GM18526 (cell line): Measurements from ENCODE around the gene CCDC126.
A peak's percentile ranks its signal among the peaks of the same experiment; 100 is the strongest.

Source experiments
- POLR2A ChIP-seq: IDR thresholded peaks from 3 replicates; pipeline ENCODE4 v1.6.1; 2011; ENCODE audit not compliant: insufficient read length; ENCODE audit errors: extremely low read depth

CCDC126 gene, protein sequence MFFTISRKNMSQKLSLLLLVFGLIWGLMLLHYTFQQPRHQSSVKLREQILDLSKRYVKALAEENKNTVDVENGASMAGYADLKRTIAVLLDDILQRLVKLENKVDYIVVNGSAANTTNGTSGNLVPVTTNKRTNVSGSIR

DNA sequence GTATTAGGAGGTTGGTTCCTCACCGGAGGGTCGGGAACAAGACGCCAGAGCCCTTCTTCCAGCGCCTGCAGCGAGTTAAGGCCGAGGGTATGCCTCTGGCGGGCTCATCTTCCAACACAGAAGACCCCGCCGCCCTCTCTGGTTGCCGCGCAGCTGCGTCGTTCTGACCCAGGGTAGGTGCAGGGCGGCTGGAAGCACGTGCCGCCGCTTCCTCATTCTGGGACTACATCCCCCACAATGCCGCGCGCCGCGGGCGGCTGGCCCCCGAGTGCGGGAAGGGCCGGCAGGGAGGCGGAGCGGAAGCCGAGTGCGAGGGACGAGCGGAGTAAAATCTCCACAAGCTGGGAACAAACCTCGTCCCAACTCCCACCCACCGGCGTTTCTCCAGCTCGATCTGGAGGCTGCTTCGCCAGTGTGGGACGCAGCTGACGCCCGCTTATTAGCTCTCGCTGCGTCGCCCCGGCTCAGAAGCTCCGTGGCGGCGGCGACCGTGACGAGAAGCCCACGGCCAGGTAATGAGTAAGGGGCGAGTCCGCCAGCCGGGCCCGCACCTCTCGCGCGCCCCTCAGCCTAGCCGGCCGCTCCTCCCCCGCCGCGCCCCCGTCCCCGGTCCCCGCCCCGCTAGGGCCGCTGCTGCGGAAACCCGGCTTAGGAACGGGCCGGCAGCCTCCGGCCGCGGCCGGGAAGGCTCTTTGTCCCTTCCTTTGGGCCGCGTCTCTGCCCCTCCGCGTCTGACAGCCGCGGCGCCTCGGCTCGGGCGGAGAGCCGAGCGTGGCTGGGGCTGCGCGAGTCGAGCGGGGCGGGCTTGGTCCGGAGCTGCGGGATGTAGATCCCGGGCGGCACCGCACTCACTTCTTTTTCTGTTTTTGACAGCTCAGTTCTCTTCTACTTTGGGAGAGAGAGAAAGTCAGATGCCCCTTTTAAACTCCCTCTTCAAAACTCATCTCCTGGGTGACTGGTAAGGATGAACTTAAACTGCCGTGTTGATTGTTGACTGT lies at the start of gene CCDC126:
CCDC126 (plus strand) TSS at position 289 of the 998 bp plus-strand sequence. CDS start 13,934 bp downstream, outside the sequence.
- peak; percentile 49 for TF ChIP-seq POLR2A

DNA sequence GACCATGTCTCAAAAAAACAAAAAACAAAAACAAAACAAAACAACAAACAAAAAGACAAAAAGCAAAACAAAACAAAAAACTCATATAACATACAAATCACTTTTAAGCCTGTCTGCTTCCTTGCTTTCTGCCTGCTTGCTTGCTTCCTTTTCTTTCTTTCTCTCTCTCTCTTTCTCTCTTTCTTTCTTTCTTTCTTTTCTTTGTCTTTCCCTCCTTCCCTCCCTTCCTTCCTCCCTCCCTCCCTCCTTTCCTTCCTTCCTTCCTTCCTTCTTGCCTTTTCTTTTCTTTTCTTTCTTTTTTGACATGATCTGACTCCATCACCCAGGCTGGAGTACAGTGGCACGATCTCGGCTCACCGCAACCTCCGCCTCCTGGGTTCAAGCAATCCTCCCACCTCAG lies 49.5 kb upstream of the CCDC126 start:
- TF ChIP-seq POLR2A = no peak

DNA sequence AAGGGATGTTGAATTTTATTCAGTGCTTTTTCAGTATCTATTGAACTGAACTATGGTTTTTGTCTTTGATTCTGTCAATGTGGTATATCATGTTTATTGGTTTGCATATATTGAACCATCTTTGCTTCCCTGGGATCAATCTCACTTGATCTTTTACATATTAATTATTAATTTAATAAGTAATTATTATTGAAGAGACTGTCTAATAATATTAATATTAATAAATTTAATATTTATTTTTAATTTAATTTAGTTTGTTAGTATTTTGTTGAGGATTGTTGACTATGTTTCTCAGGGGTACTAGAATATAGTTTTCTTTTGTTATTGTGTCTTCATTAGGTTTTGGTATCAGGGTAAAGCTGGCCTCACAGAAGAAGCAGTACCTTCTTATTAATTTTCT lies 38.9 kb upstream of the CCDC126 start:
- no peak for TF ChIP-seq POLR2A

DNA sequence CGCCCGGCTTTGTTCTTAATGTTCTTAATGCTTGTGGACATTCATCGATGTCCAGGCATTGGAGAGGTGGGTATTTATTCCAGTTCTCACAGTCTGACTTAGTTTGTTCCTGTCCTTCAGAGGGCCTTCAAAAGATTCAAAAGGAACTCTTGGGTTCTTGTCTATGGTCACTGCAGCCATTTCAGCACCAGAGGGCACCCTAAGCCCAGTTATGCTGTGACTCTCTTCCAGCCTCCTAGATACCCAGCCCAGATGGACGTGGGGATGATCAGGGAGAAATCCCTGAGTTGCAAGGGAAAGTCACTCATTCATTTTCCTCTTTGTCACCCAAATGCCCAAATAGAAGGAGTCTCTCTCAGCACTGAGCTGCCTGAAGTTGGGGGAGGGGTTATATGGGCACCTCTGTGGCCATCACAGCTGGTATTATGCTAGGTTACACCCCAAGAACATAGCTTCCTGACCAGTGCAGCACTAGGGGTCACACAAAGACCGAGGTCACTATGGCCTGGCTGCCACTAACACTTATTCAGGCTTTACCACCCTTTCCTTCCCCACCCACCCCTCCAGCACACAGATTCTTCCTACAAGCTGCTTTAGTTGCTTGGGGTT lies 26.5 kb upstream of the CCDC126 start:
- TF ChIP-seq POLR2A = no peak

DNA sequence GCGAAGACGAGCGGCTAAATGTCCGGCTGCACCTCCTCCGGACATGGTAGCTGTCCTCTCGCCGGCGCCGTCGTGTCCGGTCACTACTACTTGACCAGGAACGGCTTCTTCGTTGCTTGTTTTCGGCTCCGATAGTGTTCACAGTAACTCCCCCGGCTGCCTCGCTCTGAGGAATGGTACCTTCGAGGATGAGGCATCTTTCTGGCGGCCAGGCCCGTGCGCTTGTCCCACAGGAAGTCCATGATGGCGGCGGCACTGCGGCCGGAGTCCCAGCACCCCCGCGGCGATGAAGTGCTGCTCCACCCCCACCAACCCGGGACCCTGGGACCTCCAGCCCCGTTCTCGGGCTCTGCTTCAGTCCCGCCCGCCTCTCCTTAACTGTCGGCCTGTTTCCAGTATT lies 11.0 kb upstream of the CCDC126 start:
- TF ChIP-seq POLR2A = no peak

DNA sequence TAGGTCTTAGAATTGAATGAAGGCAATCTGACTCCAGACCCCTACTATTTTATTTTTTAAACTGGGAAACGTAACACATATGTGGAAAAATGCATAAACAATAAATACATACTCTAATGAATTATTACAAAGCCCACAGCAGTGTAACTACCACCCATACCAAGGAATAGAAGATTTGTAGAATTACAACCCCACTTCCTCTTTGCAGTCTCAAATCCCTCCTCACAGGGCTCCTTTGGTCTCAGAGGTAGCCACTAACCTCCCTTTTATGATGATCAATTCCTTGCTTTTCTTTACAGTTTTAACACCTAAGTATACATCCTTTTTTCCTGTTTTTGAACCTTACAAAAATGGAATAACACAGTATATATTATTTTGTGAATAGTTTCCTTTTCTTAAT lies 6.7 kb upstream of the CCDC126 start:
- no peak for TF ChIP-seq POLR2A

DNA sequence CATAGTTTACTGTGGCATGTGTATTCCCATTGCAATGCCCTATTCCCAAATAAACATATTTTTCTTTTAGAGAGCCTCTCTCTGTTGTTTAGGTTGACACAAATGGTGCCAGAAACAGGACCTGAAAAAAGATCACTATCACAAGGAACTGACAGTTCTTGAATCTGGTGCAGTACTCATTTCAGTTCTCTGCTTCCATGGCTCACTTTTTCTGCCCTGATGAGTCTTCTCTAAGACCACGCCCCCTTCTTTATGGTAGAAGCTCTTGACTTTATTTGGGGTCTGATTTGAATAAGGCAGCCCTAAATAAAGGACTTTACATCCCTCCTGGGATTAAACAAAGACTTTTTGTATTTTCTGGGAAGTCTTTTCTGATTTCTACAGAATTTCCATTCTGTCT lies 3.5 kb upstream of the CCDC126 start:
- no peak for TF ChIP-seq POLR2A

DNA sequence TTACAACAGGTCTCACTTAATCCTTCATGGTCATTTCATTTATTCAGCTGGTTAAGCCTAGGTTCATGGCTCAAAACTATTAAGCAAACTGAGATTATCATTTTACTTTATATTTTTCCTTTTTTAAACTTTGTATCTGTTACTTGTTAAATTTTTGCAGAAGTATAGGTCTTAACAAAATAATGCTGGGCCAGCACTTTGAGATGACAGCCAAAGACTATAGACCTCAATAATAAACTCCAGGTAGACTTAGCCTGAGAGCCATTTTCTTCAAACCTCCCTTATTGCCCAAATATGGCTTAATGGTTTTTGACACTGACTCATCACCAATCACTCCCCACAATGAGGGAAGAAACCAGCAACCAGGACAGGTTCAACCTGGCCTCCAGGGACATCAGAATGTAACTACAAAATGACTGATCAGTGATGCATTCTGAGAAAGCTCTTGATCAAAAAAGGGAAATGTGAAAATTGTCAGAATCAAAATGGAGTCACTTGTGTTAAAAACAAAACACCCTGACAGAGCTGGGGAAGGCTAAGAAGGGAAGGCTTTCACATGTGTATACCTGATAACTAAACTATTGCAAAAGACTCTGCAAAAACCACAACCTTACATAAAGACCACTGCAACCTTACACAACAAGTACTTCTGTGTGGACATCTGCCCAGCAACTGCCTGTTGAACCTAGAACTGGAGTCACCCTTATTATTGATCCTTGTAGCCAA lies 2.1 kb upstream of the CCDC126 start:
- TF ChIP-seq POLR2A = no peak

DNA sequence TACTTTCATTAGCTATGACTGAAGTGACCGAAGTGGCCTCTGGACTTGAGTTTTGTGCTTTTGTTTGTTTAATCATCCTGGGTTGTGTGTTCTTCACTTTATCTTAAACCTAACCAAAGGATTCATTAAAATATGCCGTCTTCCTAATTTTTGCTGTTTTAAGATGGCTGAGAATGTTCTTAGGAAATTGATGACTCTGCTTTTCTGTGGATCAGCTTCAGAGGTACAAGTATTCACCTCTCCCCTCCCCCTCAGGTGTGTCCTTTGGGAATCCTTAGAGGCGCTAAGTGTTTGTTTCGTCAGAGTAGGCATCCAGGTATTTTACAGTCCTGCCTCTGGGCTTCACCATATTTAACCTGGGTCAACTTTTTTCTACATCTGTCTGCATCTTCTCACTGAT lies 1.1 kb downstream of the CCDC126 start:
- no peak for TF ChIP-seq POLR2A

DNA sequence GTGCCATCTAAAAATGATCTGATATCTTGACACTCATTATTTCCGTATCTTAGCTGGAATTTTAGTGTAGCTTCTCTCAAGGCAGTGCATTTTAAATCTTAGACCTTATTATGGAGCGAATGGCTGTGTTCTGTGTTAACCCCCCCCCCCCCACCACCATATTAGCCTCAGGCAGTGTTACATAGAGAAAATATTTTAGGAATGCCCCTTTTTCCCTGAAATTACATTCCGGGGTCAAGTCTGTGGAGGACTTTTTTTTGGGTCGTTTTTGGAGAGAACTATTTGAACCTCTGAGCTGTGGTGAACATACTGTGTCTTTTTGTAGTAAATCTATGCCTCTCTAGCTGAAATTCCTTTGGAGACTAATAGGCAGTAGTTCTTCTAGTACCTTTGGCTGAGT lies 3.1 kb downstream of the CCDC126 start:
- no peak for TF ChIP-seq POLR2A

DNA sequence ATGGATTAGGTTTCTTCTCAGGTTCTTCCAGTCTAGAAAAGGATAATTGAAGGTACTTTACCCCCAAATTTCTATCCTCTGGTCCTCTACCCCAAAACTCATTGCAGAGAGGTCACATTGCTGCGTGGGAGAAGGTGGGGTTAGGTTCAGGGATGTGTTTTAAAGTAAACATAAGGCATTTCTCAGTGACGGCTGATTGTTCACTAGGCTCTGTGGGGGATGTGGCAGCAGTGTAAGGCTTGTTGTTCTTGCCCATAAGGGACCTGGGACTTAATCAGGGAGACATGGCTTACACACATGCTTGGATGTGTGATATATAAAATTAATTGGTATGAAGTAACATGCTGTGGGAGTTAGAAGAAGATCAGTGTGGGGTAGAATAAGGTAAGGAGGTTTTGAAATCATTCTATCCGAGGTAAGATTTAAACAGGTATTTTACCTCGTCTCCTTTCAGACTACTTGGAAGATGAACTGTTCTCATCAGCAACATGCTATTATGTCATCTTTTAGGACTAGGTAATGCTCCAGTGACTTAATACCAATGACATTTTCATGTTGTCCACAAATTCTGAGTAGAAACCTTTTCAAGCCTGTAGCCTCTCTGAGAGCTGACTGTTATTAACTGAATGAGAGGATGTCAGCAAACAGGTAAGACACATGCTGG lies 6.6 kb downstream of the CCDC126 start:
- no peak for TF ChIP-seq POLR2A

DNA sequence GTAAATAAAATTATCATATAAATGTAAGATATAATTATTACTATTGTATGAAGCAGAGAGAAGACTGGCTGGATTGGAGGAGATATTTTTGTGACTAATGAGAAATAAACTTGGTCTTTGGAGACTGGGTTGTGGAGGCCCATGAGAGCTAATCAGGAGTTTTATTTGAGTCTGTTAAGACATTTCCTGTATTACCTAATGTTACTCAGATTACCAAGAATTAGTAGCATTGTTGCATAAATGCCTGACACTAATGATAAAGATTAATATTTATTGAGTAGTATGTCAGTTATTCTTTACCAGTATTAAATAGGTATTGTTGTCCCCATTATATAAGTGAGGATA lies 7.1 kb downstream of the CCDC126 start:
- no peak for TF ChIP-seq POLR2A

DNA sequence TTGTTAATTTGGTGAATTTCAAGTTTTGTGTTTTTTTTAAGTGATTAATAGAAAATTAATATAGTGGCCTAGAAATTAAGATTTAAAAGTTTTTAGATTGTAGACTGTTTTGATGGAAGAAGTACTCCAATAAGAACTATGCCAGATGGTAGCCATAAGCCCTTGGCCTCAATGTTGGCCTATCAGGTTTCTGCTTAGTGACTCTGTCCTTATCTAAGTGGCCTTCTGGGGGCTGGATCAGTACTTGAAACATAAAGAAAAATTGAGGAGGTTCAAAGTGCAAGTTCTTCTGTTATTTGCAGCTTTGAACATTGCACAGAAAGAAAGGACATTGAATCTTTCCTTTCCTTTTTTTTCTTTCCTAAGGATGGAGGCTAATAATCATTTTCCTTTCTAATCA lies 9.9 kb downstream of the CCDC126 start:
- no peak for TF ChIP-seq POLR2A

DNA sequence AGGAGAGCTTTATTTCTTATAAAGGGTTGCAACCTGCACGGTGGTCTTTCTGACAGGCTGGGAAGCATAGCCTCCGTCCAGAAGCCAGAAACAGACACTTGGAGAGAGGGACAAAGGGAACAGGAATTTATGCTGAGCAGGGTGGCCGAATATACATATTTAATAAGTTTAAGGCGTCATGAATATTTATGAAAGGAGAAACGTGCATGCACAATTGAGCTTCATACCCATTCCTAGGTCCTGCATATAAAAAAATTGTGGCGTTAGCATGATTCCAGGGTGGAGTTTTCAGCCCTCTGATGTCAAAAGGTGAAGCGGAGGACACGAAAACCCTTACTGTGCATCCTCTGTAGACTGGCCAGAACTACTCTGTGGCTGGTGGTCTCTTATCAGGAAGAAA lies 10.7 kb downstream of the CCDC126 start:
- TF ChIP-seq POLR2A = no peak

DNA sequence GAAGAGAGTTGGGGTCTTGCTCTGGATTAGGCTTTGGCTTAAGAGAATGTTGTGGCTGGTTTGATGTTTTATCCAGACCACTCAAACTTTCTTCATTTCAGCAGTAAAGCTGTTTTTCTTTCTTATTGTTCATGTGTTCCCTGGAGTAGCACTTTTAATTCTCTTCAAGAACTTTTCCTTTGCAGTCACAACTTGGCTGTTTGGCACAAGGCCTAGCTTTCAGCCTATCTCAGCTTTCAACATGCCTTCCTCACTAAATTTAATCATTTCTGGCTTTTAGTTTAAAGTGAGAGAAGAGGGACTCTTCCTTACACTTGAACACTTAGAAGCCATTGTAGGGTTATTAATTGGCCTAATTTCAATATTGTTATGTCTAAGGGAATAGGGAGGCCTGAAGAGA lies 18.1 kb downstream of the CCDC126 start:
- TF ChIP-seq POLR2A = no peak
